Measurements from ENCODE around the gene INVS. TPM values are rescaled to one million over a fixed set of nuclear protein-coding genes. Genes with fewer than 3 reads are reported as not detected.

The INVS gene
- total and polyA plus RNA-seq, 2 of the 4 experiments (the other 2 are of a cell fraction) = 9.2 to 33.5 TPM

DNA sequence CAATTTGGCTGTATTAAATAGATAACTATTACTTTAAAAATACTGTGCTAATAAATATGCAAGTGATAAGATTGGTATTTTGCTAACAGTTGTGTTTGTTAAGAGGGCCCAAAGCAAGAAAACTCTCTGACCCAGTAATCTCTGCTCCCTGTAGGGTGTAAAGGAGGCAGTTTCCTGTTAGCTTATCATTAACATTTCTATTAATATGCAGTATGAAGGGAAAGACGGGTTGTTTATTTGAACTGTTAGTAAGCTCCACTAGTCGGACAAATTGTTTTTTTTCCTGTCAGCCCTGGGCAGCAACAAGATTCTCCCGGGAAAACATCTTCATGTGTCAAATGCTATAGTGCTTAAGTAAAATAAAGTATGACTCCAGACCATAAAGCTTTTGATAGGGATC is 35.9 kb upstream of the INVS start:
- no peak overlapping the region for H3K18ac ChIP-seq (ENCODE audit: low read depth, low read length)
- ChIA-PET POLR2A (ENCODE audit: unreplicated experiment) (no interaction called here), CTCF (interaction anchor here (0.9 to 1.2 kb wide), 3 partner anchors 10 to 26 kb away, joined by 3 read pairs; no protein-coding TSS in a partner anchor)
- no peak overlapping the region for H2AFZ ChIP-seq (replicated peaks; ENCODE audit: low read length, poor library complexity)
- H3K4ac ChIP-seq (ENCODE audit: low read depth, low read length) = no peak overlapping the region
- H4K91ac ChIP-seq (ENCODE audit: insufficient read depth, low read depth, low read length) = no peak overlapping the region
- TF ChIP-seq, protein P1, sequence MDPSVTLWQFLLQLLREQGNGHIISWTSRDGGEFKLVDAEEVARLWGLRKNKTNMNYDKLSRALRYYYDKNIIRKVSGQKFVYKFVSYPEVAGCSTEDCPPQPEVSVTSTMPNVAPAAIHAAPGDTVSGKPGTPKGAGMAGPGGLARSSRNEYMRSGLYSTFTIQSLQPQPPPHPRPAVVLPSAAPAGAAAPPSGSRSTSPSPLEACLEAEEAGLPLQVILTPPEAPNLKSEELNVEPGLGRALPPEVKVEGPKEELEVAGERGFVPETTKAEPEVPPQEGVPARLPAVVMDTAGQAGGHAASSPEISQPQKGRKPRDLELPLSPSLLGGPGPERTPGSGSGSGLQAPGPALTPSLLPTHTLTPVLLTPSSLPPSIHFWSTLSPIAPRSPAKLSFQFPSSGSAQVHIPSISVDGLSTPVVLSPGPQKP (IDR thresholded peaks at IDR 0.05; ENCODE audit: borderline replicate concordance, low read depth, low read length) = no peak
- TF ChIP-seq MAZ (IDR thresholded peaks at IDR 0.05; ENCODE audit: borderline replicate concordance, low read depth, low read length) (no peak), CHD1 (IDR thresholded peaks at IDR 0.05; ENCODE audit: low read depth, low read length) (no peak), NFE2L2 (IDR thresholded peaks at IDR 0.05; ENCODE audit: low read depth, low read length) (no peak), RFX5 (IDR thresholded peaks at IDR 0.05; ENCODE audit: low read depth, low read length) (no peak), RAD21 (IDR thresholded peaks at IDR 0.05; ENCODE audit: low read length) (no peak), FOS (IDR thresholded peaks at IDR 0.05; ENCODE audit: low read depth, low read length) (no peak)
- TF ChIP-seq, protein P2, sequence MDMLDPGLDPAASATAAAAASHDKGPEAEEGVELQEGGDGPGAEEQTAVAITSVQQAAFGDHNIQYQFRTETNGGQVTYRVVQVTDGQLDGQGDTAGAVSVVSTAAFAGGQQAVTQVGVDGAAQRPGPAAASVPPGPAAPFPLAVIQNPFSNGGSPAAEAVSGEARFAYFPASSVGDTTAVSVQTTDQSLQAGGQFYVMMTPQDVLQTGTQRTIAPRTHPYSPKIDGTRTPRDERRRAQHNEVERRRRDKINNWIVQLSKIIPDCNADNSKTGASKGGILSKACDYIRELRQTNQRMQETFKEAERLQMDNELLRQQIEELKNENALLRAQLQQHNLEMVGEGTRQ (IDR thresholded peaks at IDR 0.05; ENCODE audit: low read depth, low read length) = no peak
- TF ChIP-seq, protein P3, sequence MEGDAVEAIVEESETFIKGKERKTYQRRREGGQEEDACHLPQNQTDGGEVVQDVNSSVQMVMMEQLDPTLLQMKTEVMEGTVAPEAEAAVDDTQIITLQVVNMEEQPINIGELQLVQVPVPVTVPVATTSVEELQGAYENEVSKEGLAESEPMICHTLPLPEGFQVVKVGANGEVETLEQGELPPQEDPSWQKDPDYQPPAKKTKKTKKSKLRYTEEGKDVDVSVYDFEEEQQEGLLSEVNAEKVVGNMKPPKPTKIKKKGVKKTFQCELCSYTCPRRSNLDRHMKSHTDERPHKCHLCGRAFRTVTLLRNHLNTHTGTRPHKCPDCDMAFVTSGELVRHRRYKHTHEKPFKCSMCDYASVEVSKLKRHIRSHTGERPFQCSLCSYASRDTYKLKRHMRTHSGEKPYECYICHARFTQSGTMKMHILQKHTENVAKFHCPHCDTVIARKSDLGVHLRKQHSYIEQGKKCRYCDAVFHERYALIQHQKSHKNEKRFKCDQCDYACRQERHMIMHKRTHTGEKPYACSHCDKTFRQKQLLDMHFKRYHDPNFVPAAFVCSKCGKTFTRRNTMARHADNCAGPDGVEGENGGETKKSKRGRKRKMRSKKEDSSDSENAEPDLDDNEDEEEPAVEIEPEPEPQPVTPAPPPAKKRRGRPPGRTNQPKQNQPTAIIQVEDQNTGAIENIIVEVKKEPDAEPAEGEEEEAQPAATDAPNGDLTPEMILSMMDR (conservative IDR thresholded peaks at IDR 0.05; ENCODE audit: low read depth, low read length) = no peak
- H2BK15ac ChIP-seq (ENCODE audit: low read depth, low read length) = no peak overlapping the region
- no peak overlapping the region for H4K5ac ChIP-seq (ENCODE audit: low read depth, low read length)
- no peak overlapping the region for H3K56ac ChIP-seq (ENCODE audit: extremely low read depth, insufficient read depth, low read length)
- peak overlapping the region; percentile 35; the same call in 1 of the 2 replicates for H3K4me2 ChIP-seq (ENCODE audit: low read depth, low read length)
- peaks cover 13% of the 10 kb centered on the region; the same call in 1 of the 2 replicates for H4K20me1 ChIP-seq (ENCODE audit: insufficient read depth, low read length)
- H3K27me3 ChIP-seq (ENCODE audit: control insufficient read depth, insufficient read depth, low read length) = no peaks in the 10 kb centered on the region
- H2BK120ac ChIP-seq (ENCODE audit: low read depth, low read length) = no peak overlapping the region
- H3K36me3 ChIP-seq (ENCODE audit: control insufficient read depth, insufficient read depth, low read length) = peaks cover 4% of the 10 kb centered on the region
- H3K9ac ChIP-seq (ENCODE audit: low read depth, low read length) = no peak overlapping the region
- H3K4me3 ChIP-seq (ENCODE audit: insufficient read depth, low read depth, low read length) = no peak overlapping the region
- H2BK20ac ChIP-seq (ENCODE audit: low read depth, low read length) = no peak overlapping the region
- in situ Hi-C loops (cut with MboI; ENCODE audit: low sequenced_read_pairs) = no loop called here
- H3K79me1 ChIP-seq (ENCODE audit: low read depth in 1 of 2, low read length in 2 of 2) = peaks cover 15 to 40% of the 10 kb centered on the region in 2 experiments; a peak in 3 of 4 replicates
- H3K23ac ChIP-seq (ENCODE audit: low read depth, low read length) = no peak overlapping the region
- H2BK5ac ChIP-seq (ENCODE audit: low read depth, low read length, poor library complexity, severe bottlenecking) = no peak overlapping the region
- DNase-seq (peak; percentile 20), ATAC-seq (ENCODE audit: low read depth) (peak; percentile 52)
- H2AK5ac ChIP-seq (ENCODE audit: low read depth, low read length) = no peak overlapping the region
- dilution Hi-C loops (cut with HindIII; ENCODE audit: low sequenced_read_pairs, unreplicated experiment) = no loop called here
- no peaks in the 10 kb centered on the region for H3K9me3 ChIP-seq (ENCODE audit: control insufficient read depth, insufficient read depth, low read length)
- H4K8ac ChIP-seq (ENCODE audit: low read depth in 2 of 2, low read length in 2 of 2) = no peak overlapping the region
- WGBS, 2 experiments (ENCODE audit: extremely low coverage in 2 of 2, insufficient read length in 1 of 2) = no CpG with 5 or more reads among the region's 3 CpGs
- H3K4me1 ChIP-seq (ENCODE audit: control insufficient read depth, insufficient read depth, low read length) = peaks cover 7% of the 10 kb centered on the region; the same call in 1 of the 2 replicates
- H3K27ac ChIP-seq (ENCODE audit: insufficient read depth, low read length) = no peak overlapping the region
- intact Hi-C loops (cut with micrococcal nuclease) = no loop called here
- no peak overlapping the region for H3K14ac ChIP-seq (replicated peaks; ENCODE audit: low read depth, low read length)
- H2AK9ac ChIP-seq (replicated peaks; ENCODE audit: low read depth, low read length, poor library complexity) = no peak overlapping the region
- peaks cover 2% of the 10 kb centered on the region; the same call in 1 of the 2 replicates for H3K9me1 ChIP-seq (ENCODE audit: insufficient read depth, low read length)
- no TSS peak for BruUV-seq (replicated peaks)
